HEK293T (cell line): ENCODE results near the gene MAIP1.

Experiments
- ARNT ChIP-seq: fragments of 450-650 bp; IDR thresholded peaks from 2 replicates; pipeline ENCODE4 v1.6.1; 2017; ENCODE audit warnings: mild to moderate bottlenecking
- BHLHE40 ChIP-seq: fragments of 450-650 bp; IDR thresholded peaks from 2 replicates; pipeline ENCODE4 v1.6.1; 2016; ENCODE audit warnings: mild to moderate bottlenecking, moderate library complexity, borderline replicate concordance
- CTBP1 ChIP-seq: fragments of 450-650 bp; IDR thresholded peaks from 2 replicates; pipeline ENCODE4 v1.6.1; 2016; ENCODE audit warnings: borderline replicate concordance
- ELF4 ChIP-seq: fragments of 450-650 bp; IDR thresholded peaks from 2 replicates; pipeline ENCODE4 v1.6.1; 2017; ENCODE audit warnings: antibody characterized with exemption
- FOXA1 ChIP-seq: fragments of 450-650 bp; IDR thresholded peaks from 2 replicates; pipeline ENCODE4 v1.6.1; 2016; ENCODE audit warnings: mild to moderate bottlenecking
- FOXM1 ChIP-seq: fragments of 450-650 bp; IDR thresholded peaks from 2 replicates; pipeline ENCODE4 v1.6.1; 2017; ENCODE audit warnings: mild to moderate bottlenecking, borderline replicate concordance
- HDGF ChIP-seq: fragments of 450-650 bp; IDR thresholded peaks from 2 replicates; pipeline ENCODE4 v1.6.1; 2017; ENCODE audit warnings: antibody characterized with exemption, borderline replicate concordance
- SP1 ChIP-seq: fragments of 450-650 bp; IDR thresholded peaks from 2 replicates; pipeline ENCODE4 v1.6.1; 2017
- TARDBP ChIP-seq: fragments of 450-650 bp; IDR thresholded peaks from 2 replicates; pipeline ENCODE4 v1.6.1; 2016

GRCh38 chr2:199916980-199917379 lies 38.4 kb upstream of the MAIP1 start:
- TF ChIP-seq CTBP1 (no peak), ARNT (no peak), ELF4 (no peak), FOXM1 (no peak), TARDBP (no peak), SP1 (no peak), FOXA1 (no peak), HDGF (no peak), BHLHE40 (no peak)
